ENCODE results near the gene HS1BP3. TPM values are rescaled to one million over a fixed set of nuclear protein-coding genes. Genes with fewer than 3 reads are reported as not detected.

HS1BP3 gene
- total and polyA plus RNA-seq, 9 of the 15 experiments (the other 6 are each of a cell fraction or from before 2014, with no cell fraction given), result 0.41 to 8.3 (median 5.9) TPM

- TF ChIP-seq GABPA (tag; conservative IDR thresholded peaks at IDR 0.05; ENCODE audit: low read depth), result no peak
- TF ChIP-seq NFE2 (IDR thresholded peaks at IDR 0.05; ENCODE audit: low read depth), result peak; percentile 26; the same call in 1 of the 2 replicates
- TF ChIP-seq FOXJ3 (CRISPR knock-in tag; IDR thresholded peaks at IDR 0.05), result no peak
- TF ChIP-seq NFXL1 (CRISPR knock-in tag; IDR thresholded peaks at IDR 0.05), result 0 out of 2 replicates have a peak, but pooled peaks have one; percentile 48
- no peak for TF ChIP-seq NELFE (IDR thresholded peaks at IDR 0.05; ENCODE audit: insufficient read depth, insufficient read length)
- no peak for TF ChIP-seq CBX3 (IDR thresholded peaks at IDR 0.05; ENCODE audit: borderline replicate concordance in 1 of 2, low read length in 2 of 2)
- no peak for TF ChIP-seq ZHX1 (conservative IDR thresholded peaks at IDR 0.05; ENCODE audit: low read length)
- TF ChIP-seq KHSRP (IDR thresholded peaks at IDR 0.05), result no peak
- TF ChIP-seq GTF2A2 (tag; IDR thresholded peaks at IDR 0.05), result no peak
- TF ChIP-seq ZNF124 (CRISPR knock-in tag; IDR thresholded peaks at IDR 0.05), result no peak
- TF ChIP-seq REST (IDR thresholded peaks at IDR 0.05; ENCODE audit: borderline replicate concordance), result no peak
- no peak for TF ChIP-seq REST (CRISPR knock-in tag; IDR thresholded peaks at IDR 0.05; ENCODE audit: low read depth)
- no peak for TF ChIP-seq ILK (tag; IDR thresholded peaks at IDR 0.05; ENCODE audit: borderline replicate concordance, low read depth)
- no peak for TF ChIP-seq SIN3B (IDR thresholded peaks at IDR 0.05; ENCODE audit: low read depth)
- no peak for TF ChIP-seq CSDE1 (IDR thresholded peaks at IDR 0.05)
- TF ChIP-seq MECOM (CRISPR knock-in tag; IDR thresholded peaks at IDR 0.05), result no peak
Observed at GRCh38 chr2:20575935-20576597, 74.8 kb downstream of the HS1BP3 start (continued).
